Hepatocyte (in vitro differentiated cells): ENCODE data around the gene CWH43.

Source experiments
- CTCF ChIP-seq: fragments of 200-600 bp; sonication (generic); IDR thresholded peaks from 2 replicates; pipeline ENCODE4 v1.5.1; 2016; ENCODE audit warnings: antibody characterized with exemption, mild to moderate bottlenecking; ENCODE audit not compliant: poor library complexity
- EZH2phosphoT487 ChIP-seq: fragments of 200-600 bp; sonication (generic); IDR thresholded peaks from one replicate; pipeline ENCODE4 v1.6.1; 2018; ENCODE audit warnings: antibody characterized with exemption, mild to moderate bottlenecking, low read depth, moderate library complexity; ENCODE audit not compliant: unreplicated experiment, severe bottlenecking

- TF ChIP-seq CTCF (no peak), EZH2phosphoT487 (no peak)
Observed at GRCh38 chr4:48962636-48963035, 23.4 kb upstream of the CWH43 start.
